ENCODE measurements around the gene CHRDL2.

DNA sequence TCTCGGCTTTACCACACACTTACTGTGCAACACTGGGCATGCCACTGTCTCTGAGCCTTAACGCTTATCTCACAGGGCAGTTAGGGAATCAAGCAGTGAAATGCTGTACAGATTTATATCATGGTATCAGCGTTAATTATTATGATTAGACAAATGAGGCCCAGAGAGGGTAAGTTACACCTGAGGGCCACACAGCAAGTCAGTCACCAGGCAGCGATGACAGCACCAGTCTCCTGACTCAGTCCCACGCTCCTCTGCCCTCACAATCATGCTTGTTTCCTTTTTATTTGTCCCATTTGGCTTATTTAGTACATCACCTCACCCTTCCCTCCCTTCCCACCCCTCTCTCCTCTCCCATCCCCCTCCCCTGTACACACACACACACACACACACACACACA is 12.2 kb downstream of the CHRDL2 start:
- TF ChIP-seq, protein P1, sequence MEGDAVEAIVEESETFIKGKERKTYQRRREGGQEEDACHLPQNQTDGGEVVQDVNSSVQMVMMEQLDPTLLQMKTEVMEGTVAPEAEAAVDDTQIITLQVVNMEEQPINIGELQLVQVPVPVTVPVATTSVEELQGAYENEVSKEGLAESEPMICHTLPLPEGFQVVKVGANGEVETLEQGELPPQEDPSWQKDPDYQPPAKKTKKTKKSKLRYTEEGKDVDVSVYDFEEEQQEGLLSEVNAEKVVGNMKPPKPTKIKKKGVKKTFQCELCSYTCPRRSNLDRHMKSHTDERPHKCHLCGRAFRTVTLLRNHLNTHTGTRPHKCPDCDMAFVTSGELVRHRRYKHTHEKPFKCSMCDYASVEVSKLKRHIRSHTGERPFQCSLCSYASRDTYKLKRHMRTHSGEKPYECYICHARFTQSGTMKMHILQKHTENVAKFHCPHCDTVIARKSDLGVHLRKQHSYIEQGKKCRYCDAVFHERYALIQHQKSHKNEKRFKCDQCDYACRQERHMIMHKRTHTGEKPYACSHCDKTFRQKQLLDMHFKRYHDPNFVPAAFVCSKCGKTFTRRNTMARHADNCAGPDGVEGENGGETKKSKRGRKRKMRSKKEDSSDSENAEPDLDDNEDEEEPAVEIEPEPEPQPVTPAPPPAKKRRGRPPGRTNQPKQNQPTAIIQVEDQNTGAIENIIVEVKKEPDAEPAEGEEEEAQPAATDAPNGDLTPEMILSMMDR (conservative IDR thresholded peaks at IDR 0.05 in 1 of 2, IDR thresholded peaks at IDR 0.05 in 1 of 2; ENCODE audit: extremely low read depth in 1 of 2, insufficient read depth in 1 of 2, low read depth in 1 of 2, low read length in 2 of 2): no peak
- TF ChIP-seq EZH2 (IDR thresholded peaks at IDR 0.05; ENCODE audit: borderline replicate concordance, low read length): no peak
